ENCODE data around the gene COL3A1. TPM values are rescaled to one million over a fixed set of nuclear protein-coding genes. Genes with fewer than 3 reads are reported as not detected.

The COL3A1 gene
- total RNA-seq, 1 donor = 1,653 TPM

GRCh38 chr2:188964976-188965546 is 9.1 kb upstream of the COL3A1 start:
- no peak overlapping the region for H3K4me3 ChIP-seq (ENCODE audit: low read depth, low read length)
- TF ChIP-seq, protein P1, sequence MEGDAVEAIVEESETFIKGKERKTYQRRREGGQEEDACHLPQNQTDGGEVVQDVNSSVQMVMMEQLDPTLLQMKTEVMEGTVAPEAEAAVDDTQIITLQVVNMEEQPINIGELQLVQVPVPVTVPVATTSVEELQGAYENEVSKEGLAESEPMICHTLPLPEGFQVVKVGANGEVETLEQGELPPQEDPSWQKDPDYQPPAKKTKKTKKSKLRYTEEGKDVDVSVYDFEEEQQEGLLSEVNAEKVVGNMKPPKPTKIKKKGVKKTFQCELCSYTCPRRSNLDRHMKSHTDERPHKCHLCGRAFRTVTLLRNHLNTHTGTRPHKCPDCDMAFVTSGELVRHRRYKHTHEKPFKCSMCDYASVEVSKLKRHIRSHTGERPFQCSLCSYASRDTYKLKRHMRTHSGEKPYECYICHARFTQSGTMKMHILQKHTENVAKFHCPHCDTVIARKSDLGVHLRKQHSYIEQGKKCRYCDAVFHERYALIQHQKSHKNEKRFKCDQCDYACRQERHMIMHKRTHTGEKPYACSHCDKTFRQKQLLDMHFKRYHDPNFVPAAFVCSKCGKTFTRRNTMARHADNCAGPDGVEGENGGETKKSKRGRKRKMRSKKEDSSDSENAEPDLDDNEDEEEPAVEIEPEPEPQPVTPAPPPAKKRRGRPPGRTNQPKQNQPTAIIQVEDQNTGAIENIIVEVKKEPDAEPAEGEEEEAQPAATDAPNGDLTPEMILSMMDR (IDR thresholded peaks at IDR 0.05; ENCODE audit: insufficient read depth, low read length) = no peak
- DNase-seq (ENCODE audit: low read depth) = peak; percentile 74

GRCh38 chr2:188965563-188965962 is 8.6 kb upstream of the COL3A1 start:
- TF ChIP-seq, protein P1 (IDR thresholded peaks at IDR 0.05; ENCODE audit: insufficient read depth, low read length) = no peak
- H3K4me3 ChIP-seq (ENCODE audit: low read depth, low read length) = no peak overlapping the region
- no peak for DNase-seq (ENCODE audit: low read depth)

GRCh38 chr2:188966079-188966571 is 8.0 kb upstream of the COL3A1 start:
- DNase-seq (ENCODE audit: low read depth) = peak; percentile 80
- TF ChIP-seq, protein P1 (IDR thresholded peaks at IDR 0.05; ENCODE audit: insufficient read depth, low read length) = no peak
- no peak overlapping the region for H3K4me3 ChIP-seq (ENCODE audit: low read depth, low read length)

GRCh38 chr2:188966728-188967440 is 7.3 kb upstream of the COL3A1 start:
- peak; percentile 51 for DNase-seq (ENCODE audit: low read depth)
- TF ChIP-seq, protein P1 (IDR thresholded peaks at IDR 0.05; ENCODE audit: insufficient read depth, low read length) = no peak
- H3K4me3 ChIP-seq (ENCODE audit: low read depth, low read length) = no peak overlapping the region

GRCh38 chr2:188969236-188969635 is 4.9 kb upstream of the COL3A1 start:
- DNase-seq (ENCODE audit: low read depth) = peak; percentile 85
- TF ChIP-seq, protein P1 (IDR thresholded peaks at IDR 0.05; ENCODE audit: insufficient read depth, low read length) = no peak
- no peak overlapping the region for H3K4me3 ChIP-seq (ENCODE audit: low read depth, low read length)

GRCh38 chr2:188969651-188970050 is 4.5 kb upstream of the COL3A1 start:
- TF ChIP-seq, protein P1 (IDR thresholded peaks at IDR 0.05; ENCODE audit: insufficient read depth, low read length) = no peak
- DNase-seq (ENCODE audit: low read depth) = no peak
- no peak overlapping the region for H3K4me3 ChIP-seq (ENCODE audit: low read depth, low read length)

Data from fibroblast of the aortic adventitia (primary cell).